Choroid plexus epithelial cell (primary cell): ENCODE results near the gene GRAP.

Experiments
- DNase-seq: peaks from one replicate; pipeline ENCODE4 v3.0.0-alpha.2; 2010; ENCODE audit warnings: low read depth
- H3K4me3 ChIP-seq: 2 replicates; pipeline ENCODE4 v1.5.1; 2011; ENCODE audit warnings: low read depth, mild to moderate bottlenecking, control low read depth, low read length, moderate library complexity
- CTCF ChIP-seq: conservative IDR thresholded peaks from 2 replicates; pipeline ENCODE4 v1.5.1; 2011; ENCODE audit warnings: low read depth, mild to moderate bottlenecking, control low read depth, inconsistent platforms, low read length, moderate library complexity

The GRAP gene

GRCh38 chr17:18978050-18978449 lies 68.7 kb downstream of the GRAP start:
- no peak for DNase-seq
- H3K4me3 ChIP-seq = no peak overlapping the region
- TF ChIP-seq CTCF = no peak

- H3K4me3 ChIP-seq = no peak overlapping the region
- DNase-seq = no peak
- TF ChIP-seq CTCF = no peak
Measured at GRCh38 chr17:18977646-18978045, 69.1 kb downstream of the GRAP start.

- no peak for DNase-seq
- no peak overlapping the region for H3K4me3 ChIP-seq
- no peak for TF ChIP-seq CTCF
Measured at GRCh38 chr17:18977021-18977420, 69.7 kb downstream of the GRAP start.

- TF ChIP-seq CTCF = no peak
- H3K4me3 ChIP-seq = no peak overlapping the region
- no peak for DNase-seq
Measured at GRCh38 chr17:18976201-18976600, 70.6 kb downstream of the GRAP start.

GRCh38 chr17:18975597-18975996 lies 71.2 kb downstream of the GRAP start:
- no peak overlapping the region for H3K4me3 ChIP-seq
- DNase-seq = no peak
- no peak for TF ChIP-seq CTCF

- H3K4me3 ChIP-seq = no peak overlapping the region
- DNase-seq = no peak
- TF ChIP-seq CTCF = no peak
Measured at GRCh38 chr17:18974407-18975149, 72.2 kb downstream of the GRAP start.

GRCh38 chr17:18971801-18972200 lies 75.0 kb downstream of the GRAP start:
- H3K4me3 ChIP-seq = no peak overlapping the region
- no peak for TF ChIP-seq CTCF
- no peak for DNase-seq
